ENCODE data around the gene TBC1D1. TPM values are rescaled to one million over a fixed set of nuclear protein-coding genes. Genes with fewer than 3 reads are reported as not detected.

Gene TBC1D1
- total RNA-seq, 1 experiment from 2014 or later, result 28.5 TPM

DNA sequence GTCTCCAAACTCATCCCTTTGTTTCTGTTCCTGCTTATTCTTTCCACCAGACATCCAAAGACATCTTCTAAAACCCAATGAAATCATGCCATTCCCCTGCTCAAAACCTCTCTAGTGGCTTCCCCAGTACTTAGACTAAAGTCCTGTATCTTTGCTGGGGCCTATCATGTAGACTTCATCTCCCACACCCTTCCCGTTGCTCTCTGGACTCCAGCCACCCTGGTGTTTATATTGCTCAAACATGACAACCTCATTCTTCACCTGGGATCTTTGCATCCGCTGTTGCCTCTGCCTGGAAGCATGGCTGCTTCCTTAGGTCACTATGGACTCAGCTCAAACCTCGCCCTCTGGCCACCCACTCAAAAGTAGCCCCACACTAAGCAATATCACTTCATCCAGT is 23.7 kb downstream of the TBC1D1 start:
- Mint-ChIP-seq H3K4me3 (ENCODE audit: unreplicated experiment) (no peak overlapping the region), H3K4me1 (ENCODE audit: low read depth, unreplicated experiment) (no peaks in the 10 kb centered on the region), H3K36me3 (ENCODE audit: insufficient read depth, unreplicated experiment) (no peaks in the 10 kb centered on the region), H3K27me3 (ENCODE audit: insufficient read depth, unreplicated experiment) (peaks cover 8% of the 10 kb centered on the region), H3K27ac (ENCODE audit: unreplicated experiment) (no peak overlapping the region), H3K9me3 (ENCODE audit: unreplicated experiment) (no peaks in the 10 kb centered on the region)
- ChIA-PET CTCF (no interaction called here), POLR2A (no interaction called here)
- Histone ChIP-seq H3K4me3 (ENCODE audit: low read depth, low read length) (no peak overlapping the region), H3K9me3 (no peaks in the 10 kb centered on the region), H3K36me3 (ENCODE audit: control insufficient read depth, insufficient read depth, low read length) (no peaks in the 10 kb centered on the region), H3K27me3 (replicated peaks; ENCODE audit: control insufficient read depth, insufficient read depth, low read length) (no peaks in the 10 kb centered on the region; the same call in 1 of the 2 replicates), H3K4me1 (no peaks in the 10 kb centered on the region)
- no peak for DNase-seq
- TF ChIP-seq, protein P1, sequence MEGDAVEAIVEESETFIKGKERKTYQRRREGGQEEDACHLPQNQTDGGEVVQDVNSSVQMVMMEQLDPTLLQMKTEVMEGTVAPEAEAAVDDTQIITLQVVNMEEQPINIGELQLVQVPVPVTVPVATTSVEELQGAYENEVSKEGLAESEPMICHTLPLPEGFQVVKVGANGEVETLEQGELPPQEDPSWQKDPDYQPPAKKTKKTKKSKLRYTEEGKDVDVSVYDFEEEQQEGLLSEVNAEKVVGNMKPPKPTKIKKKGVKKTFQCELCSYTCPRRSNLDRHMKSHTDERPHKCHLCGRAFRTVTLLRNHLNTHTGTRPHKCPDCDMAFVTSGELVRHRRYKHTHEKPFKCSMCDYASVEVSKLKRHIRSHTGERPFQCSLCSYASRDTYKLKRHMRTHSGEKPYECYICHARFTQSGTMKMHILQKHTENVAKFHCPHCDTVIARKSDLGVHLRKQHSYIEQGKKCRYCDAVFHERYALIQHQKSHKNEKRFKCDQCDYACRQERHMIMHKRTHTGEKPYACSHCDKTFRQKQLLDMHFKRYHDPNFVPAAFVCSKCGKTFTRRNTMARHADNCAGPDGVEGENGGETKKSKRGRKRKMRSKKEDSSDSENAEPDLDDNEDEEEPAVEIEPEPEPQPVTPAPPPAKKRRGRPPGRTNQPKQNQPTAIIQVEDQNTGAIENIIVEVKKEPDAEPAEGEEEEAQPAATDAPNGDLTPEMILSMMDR (IDR thresholded peaks at IDR 0.05; ENCODE audit: insufficient read depth in 1 of 2, low read depth in 1 of 2, low read length in 1 of 2, severe bottlenecking in 1 of 2, unreplicated experiment in 1 of 2), result no peak
- intact Hi-C loops (cut with micrococcal nuclease; ENCODE audit: unreplicated experiment), result no loop called here
- no TSS peak for BruUV-seq (replicated peaks)

DNA sequence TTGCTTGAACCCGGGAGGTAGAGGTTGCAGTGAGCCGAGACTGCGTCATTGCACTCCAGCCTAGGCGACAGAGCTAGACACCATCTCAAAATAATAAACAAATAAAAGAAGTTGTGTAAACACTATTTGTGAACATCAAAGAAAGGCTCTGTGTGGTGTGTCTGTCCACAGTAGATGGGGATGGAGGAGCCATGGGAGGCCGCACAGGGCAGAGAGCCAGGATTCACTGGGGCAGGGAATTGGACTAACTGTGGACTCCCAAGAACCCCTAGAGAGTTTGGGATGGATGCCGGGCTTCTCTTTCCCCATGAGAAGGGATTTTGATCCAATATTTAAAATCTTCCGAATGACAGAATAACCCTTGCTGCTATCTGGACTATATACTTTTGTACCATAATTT is 26.5 kb downstream of the TBC1D1 start:
- H3K27me3 ChIP-seq (replicated peaks; ENCODE audit: control insufficient read depth, insufficient read depth, low read length), result no peaks in the 10 kb centered on the region; the same call in 1 of the 2 replicates
- Mint-ChIP-seq H3K36me3 (ENCODE audit: insufficient read depth, unreplicated experiment) (no peaks in the 10 kb centered on the region), H3K9me3 (ENCODE audit: unreplicated experiment) (no peaks in the 10 kb centered on the region), H3K4me3 (ENCODE audit: unreplicated experiment) (no peak overlapping the region), H3K4me1 (ENCODE audit: low read depth, unreplicated experiment) (no peaks in the 10 kb centered on the region), H3K27me3 (ENCODE audit: insufficient read depth, unreplicated experiment) (peaks cover 6% of the 10 kb centered on the region), H3K27ac (ENCODE audit: unreplicated experiment) (no peak overlapping the region)
- intact Hi-C loops (cut with micrococcal nuclease; ENCODE audit: unreplicated experiment), result no loop called here
- H3K36me3 ChIP-seq (ENCODE audit: control insufficient read depth, insufficient read depth, low read length), result no peaks in the 10 kb centered on the region
- H3K9me3 ChIP-seq, result no peaks in the 10 kb centered on the region
- POLR2A ChIA-PET, result no interaction called here
- BruUV-seq (replicated peaks), result no TSS peak
- CTCF ChIA-PET, result no interaction called here
- TF ChIP-seq, protein P1 (IDR thresholded peaks at IDR 0.05; ENCODE audit: insufficient read depth in 1 of 2, low read depth in 1 of 2, low read length in 1 of 2, severe bottlenecking in 1 of 2, unreplicated experiment in 1 of 2), result no peak
- no peak overlapping the region for H3K4me3 ChIP-seq (ENCODE audit: low read depth, low read length)
- DNase-seq, result no peak
- H3K4me1 ChIP-seq, result no peaks in the 10 kb centered on the region

DNA sequence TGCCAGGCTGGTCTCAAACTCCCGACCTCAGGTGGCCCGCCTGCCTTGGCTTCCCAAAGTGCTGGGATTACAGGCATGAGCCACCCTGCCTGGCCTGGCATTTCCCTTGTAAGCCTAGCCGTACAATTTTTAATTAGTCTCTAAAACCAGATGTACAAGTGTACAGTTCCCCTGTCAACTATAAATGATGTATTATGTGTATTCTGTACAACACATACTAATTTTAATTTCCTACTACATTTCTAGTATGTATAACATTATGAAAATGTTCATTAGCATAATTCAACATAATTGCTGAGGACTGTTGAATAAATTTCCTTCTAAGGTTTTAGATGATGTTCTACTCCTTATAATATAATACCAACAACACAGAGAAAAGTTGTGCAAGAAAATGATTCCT is 27.8 kb downstream of the TBC1D1 start:
- Mint-ChIP-seq H3K36me3 (ENCODE audit: insufficient read depth, unreplicated experiment) (no peaks in the 10 kb centered on the region), H3K4me1 (ENCODE audit: low read depth, unreplicated experiment) (no peaks in the 10 kb centered on the region), H3K4me3 (ENCODE audit: unreplicated experiment) (no peak overlapping the region), H3K9me3 (ENCODE audit: unreplicated experiment) (no peaks in the 10 kb centered on the region), H3K27me3 (ENCODE audit: insufficient read depth, unreplicated experiment) (peaks cover 3% of the 10 kb centered on the region), H3K27ac (ENCODE audit: unreplicated experiment) (no peak overlapping the region)
- no peaks in the 10 kb centered on the region for H3K4me1 ChIP-seq
- no peaks in the 10 kb centered on the region for H3K27me3 ChIP-seq (replicated peaks; ENCODE audit: control insufficient read depth, insufficient read depth, low read length)
- no peaks in the 10 kb centered on the region for H3K9me3 ChIP-seq
- ChIA-PET POLR2A (no interaction called here), CTCF (no interaction called here)
- no peak overlapping the region for H3K4me3 ChIP-seq (ENCODE audit: low read depth, low read length)
- no peaks in the 10 kb centered on the region for H3K36me3 ChIP-seq (ENCODE audit: control insufficient read depth, insufficient read depth, low read length)
- intact Hi-C loops (cut with micrococcal nuclease; ENCODE audit: unreplicated experiment), result no loop called here
- DNase-seq, result no peak
- no TSS peak for BruUV-seq (replicated peaks)
- TF ChIP-seq, protein P1 (IDR thresholded peaks at IDR 0.05; ENCODE audit: insufficient read depth in 1 of 2, low read depth in 1 of 2, low read length in 1 of 2, severe bottlenecking in 1 of 2, unreplicated experiment in 1 of 2), result no peak

Measured in Caco-2 (cell line).